Measurements from ENCODE around the gene SERPINA1. TPM values are rescaled to one million over a fixed set of nuclear protein-coding genes. Genes with fewer than 3 reads are reported as not detected.

Gene SERPINA1
- total and polyA plus RNA-seq, 2 of the 13 experiments (the other 11 are each of a cell fraction or from before 2014, with no cell fraction given): 3,266 to 11,015 TPM

DNA sequence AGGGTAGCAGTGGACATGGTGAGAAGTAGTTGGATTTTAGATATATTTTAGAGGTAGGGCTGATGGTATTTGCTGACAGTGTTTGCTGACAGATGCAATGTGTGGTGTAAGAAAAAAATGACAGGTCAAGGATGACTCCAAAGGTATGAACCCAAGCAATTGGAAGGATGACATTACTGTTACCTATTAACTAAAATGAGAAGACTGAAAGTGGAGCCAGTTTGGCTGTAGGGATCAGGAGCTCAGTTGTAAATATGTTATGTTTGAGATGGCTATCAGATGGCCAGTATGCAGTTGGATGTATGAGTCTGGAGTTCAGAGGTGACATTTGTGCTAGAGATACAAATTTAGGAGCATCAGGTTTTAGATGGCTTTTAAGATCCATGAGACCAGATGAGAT lies 47.9 kb downstream of the SERPINA1 start (continued):
- TF ChIP-seq ZBTB44 (CRISPR knock-in tag; IDR thresholded peaks at IDR 0.05) (no peak), DPF2 (CRISPR knock-in tag; IDR thresholded peaks at IDR 0.05; ENCODE audit: borderline replicate concordance, low read depth) (peak; percentile 74; the same call in 1 of the 2 replicates), ZZZ3 (CRISPR knock-in tag; IDR thresholded peaks at IDR 0.05; ENCODE audit: borderline replicate concordance) (no peak), MTA1 (CRISPR knock-in tag; IDR thresholded peaks at IDR 0.05; ENCODE audit: borderline replicate concordance) (no peak), BCL6 (CRISPR knock-in tag; IDR thresholded peaks at IDR 0.05) (peak; percentile 69), SYNCRIP (IDR thresholded peaks at IDR 0.05; ENCODE audit: insufficient read depth, low read depth, low read length) (no peak), SOX13 (IDR thresholded peaks at IDR 0.05) (no peak; the same call in 1 of the 2 replicates), SOX13 (CRISPR knock-in tag; conservative IDR thresholded peaks at IDR 0.05 in 1 of 2, IDR thresholded peaks at IDR 0.05 in 1 of 2) (peak in 1 of 2 experiments; percentile 86; a peak in 2 of 4 replicates), RAD21 (CRISPR knock-in tag; IDR thresholded peaks at IDR 0.05) (no peak), ZNF260 (CRISPR knock-in tag; IDR thresholded peaks at IDR 0.05; ENCODE audit: borderline replicate concordance, low read depth) (no peak), ISL2 (CRISPR knock-in tag; IDR thresholded peaks at IDR 0.05) (peak; percentile 95), ZBTB21 (CRISPR knock-in tag; IDR thresholded peaks at IDR 0.05) (peak; percentile 47; the same call in 1 of the 2 replicates), ZBTB38 (CRISPR knock-in tag; IDR thresholded peaks at IDR 0.05) (no peak), MXD1 (CRISPR knock-in tag; IDR thresholded peaks at IDR 0.05) (no peak), AGO1 (IDR thresholded peaks at IDR 0.05; ENCODE audit: low read depth, low read length, poor library complexity, severe bottlenecking) (no peak), CREB1 (IDR thresholded peaks at IDR 0.05) (0 out of 2 replicates have a peak, but pooled peaks have one; percentile 35), CREB1 (CRISPR knock-in tag; IDR thresholded peaks at IDR 0.05) (peak; percentile 75; the same call in 1 of the 2 replicates), ZNF235 (CRISPR knock-in tag; IDR thresholded peaks at IDR 0.05; ENCODE audit: borderline replicate concordance) (no peak), TCF12 (IDR thresholded peaks at IDR 0.05) (no peak), TCF12 (CRISPR knock-in tag; IDR thresholded peaks at IDR 0.05) (peak; percentile 51; the same call in 1 of the 2 replicates), HMGXB3 (CRISPR knock-in tag; IDR thresholded peaks at IDR 0.05; ENCODE audit: borderline replicate concordance) (peak; percentile 44; the same call in 1 of the 2 replicates), GABPB1 (CRISPR knock-in tag; IDR thresholded peaks at IDR 0.05) (no peak), MTA3 (CRISPR knock-in tag; IDR thresholded peaks at IDR 0.05) (no peak)
- TF ChIP-seq, protein P1, sequence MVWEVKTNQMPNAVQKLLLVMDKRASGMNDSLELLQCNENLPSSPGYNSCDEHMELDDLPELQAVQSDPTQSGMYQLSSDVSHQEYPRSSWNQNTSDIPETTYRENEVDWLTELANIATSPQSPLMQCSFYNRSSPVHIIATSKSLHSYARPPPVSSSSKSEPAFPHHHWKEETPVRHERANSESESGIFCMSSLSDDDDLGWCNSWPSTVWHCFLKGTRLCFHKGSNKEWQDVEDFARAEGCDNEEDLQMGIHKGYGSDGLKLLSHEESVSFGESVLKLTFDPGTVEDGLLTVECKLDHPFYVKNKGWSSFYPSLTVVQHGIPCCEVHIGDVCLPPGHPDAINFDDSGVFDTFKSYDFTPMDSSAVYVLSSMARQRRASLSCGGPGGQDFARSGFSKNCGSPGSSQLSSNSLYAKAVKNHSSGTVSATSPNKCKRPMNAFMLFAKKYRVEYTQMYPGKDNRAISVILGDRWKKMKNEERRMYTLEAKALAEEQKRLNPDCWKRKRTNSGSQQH (CRISPR knock-in tag; IDR thresholded peaks at IDR 0.05; ENCODE audit: low read depth): 0 out of 2 replicates have a peak, but pooled peaks have one; percentile 37
